ENCODE data around the gene TNNT2.

- TF ChIP-seq POLR2A (IDR thresholded peaks at IDR 0.05) (no peak), CTCF (IDR thresholded peaks at IDR 0.05) (no peak)
Measured at GRCh38 chr1:201336711-201337450, 40.6 kb downstream of the TNNT2 start.
